Lower leg skin (tissue), 4 donors: ENCODE results near the gene TSPAN31. TPM values are rescaled to one million over a fixed set of nuclear protein-coding genes. Genes with fewer than 3 reads are reported as not detected.

Experiments
- DNase-seq, 2 donors: peaks; one replicate each; pipeline ENCODE4 v3.0.0-alpha.2; 2019; ENCODE audit warnings: low spot score in 2 of 2
- H3K4me3 ChIP-seq: fragments of 200-600 bp; sonication (generic); 2 replicates; pipeline ENCODE4 v1.5.1; 2017; ENCODE audit warnings: mild to moderate bottlenecking, low read depth; ENCODE audit not compliant: poor library complexity, severe bottlenecking
- CTCF ChIP-seq, 3 donors: fragments of 450-650 bp; IDR thresholded peaks; one replicate each; pipeline ENCODE4 v1.5.1; 2016; ENCODE audit warnings: antibody characterized with exemption in 3 of 3, mild to moderate bottlenecking in 3 of 3, moderate library complexity in 2 of 3
- POLR2A ChIP-seq, 2 donors: fragments of 450-650 bp; IDR thresholded peaks; one replicate each; pipeline ENCODE4 v1.6.1; 2016 to 2017; ENCODE audit warnings: antibody characterized with exemption in 2 of 2, mild to moderate bottlenecking in 1 of 2, moderate library complexity in 1 of 2
- WGBS, 2 donors: methylation state at CpG; one replicate each; pipeline ENCODE4 v1.1.5; 2018; 5-methylcytosine and 5-hydroxymethylcytosine counted together
- intact Hi-C: fragments of 100-400 bp; cut with DNase I; formaldehyde crosslinking; loops from one replicate; pipeline ENCODE4 v1.15.0; 2023; ENCODE audit warnings: low total_unique reads
- total RNA-seq, 4 donors: library from RNA; depleted of rRNA; stranded (reverse); fragments of >200 nt; gene quantifications; one replicate each; pipeline ENCODE4 v1.1.0, GENCODE V29; 2016

The TSPAN31 gene
- total RNA-seq, 4 donors from 2014 or later, result 44.9 to 76.4 (median 54.7) TPM

GRCh38 chr12:57732726-57733593 is 11.9 kb upstream of the TSPAN31 start:
- intact Hi-C loops, result no loop called here
- 80 to 84% methylated on average over 11 of the region's 11 CpGs for WGBS, 2 donors
- H3K4me3 ChIP-seq, result no peak overlapping the region
- TF ChIP-seq POLR2A (IDR thresholded peaks at IDR 0.05) (no peak), CTCF (IDR thresholded peaks at IDR 0.05) (no peak)
- DNase-seq, result no peak

- no peak overlapping the region for H3K4me3 ChIP-seq
- no peak for DNase-seq
- intact Hi-C loops, result no loop called here
- 84 to 87% methylated on average over 6 of the region's 6 CpGs for WGBS, 2 donors
- no peak for TF ChIP-seq POLR2A (IDR thresholded peaks at IDR 0.05)
- no peak for TF ChIP-seq CTCF (IDR thresholded peaks at IDR 0.05)
These were observed 10.9 kb upstream of the TSPAN31 start for GRCh38 chr12:57733928-57734327.

DNA sequence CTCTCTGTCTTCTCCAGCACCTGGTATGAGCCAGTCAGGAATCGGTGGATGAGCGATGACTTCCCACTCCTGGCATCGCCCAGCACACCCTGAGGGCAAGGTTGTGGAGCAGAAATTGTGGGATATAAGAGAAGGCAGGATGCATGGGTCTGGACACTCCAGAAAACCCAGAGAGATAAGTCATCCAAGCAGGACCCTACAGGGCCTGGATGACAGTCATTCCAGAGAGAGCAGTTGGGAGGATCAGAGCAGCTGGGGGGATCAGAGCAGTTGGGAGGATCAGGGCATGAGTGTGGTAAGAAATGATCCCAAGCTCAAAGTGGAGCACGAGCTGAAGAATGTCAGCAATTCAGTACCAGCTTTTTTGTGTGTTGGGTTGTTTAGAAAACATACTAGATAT is 10.2 kb upstream of the TSPAN31 start:
- WGBS, 2 donors, result 71 to 74% methylated on average over 4 of the region's 4 CpGs
- intact Hi-C loops, result no loop called here
- no peak overlapping the region for H3K4me3 ChIP-seq
- TF ChIP-seq POLR2A (IDR thresholded peaks at IDR 0.05) (no peak), CTCF (IDR thresholded peaks at IDR 0.05) (no peak)
- DNase-seq, result no peak

- intact Hi-C loops, result no loop called here
- no peak for DNase-seq
- TF ChIP-seq CTCF (IDR thresholded peaks at IDR 0.05), result no peak
- TF ChIP-seq POLR2A (IDR thresholded peaks at IDR 0.05), result no peak
- H3K4me3 ChIP-seq, result no peak overlapping the region
- WGBS, 2 donors, result 31 to 37% methylated on average over 8 of the region's 8 CpGs
These were observed 9.5 kb upstream of the TSPAN31 start for GRCh38 chr12:57735198-57735855.

DNA sequence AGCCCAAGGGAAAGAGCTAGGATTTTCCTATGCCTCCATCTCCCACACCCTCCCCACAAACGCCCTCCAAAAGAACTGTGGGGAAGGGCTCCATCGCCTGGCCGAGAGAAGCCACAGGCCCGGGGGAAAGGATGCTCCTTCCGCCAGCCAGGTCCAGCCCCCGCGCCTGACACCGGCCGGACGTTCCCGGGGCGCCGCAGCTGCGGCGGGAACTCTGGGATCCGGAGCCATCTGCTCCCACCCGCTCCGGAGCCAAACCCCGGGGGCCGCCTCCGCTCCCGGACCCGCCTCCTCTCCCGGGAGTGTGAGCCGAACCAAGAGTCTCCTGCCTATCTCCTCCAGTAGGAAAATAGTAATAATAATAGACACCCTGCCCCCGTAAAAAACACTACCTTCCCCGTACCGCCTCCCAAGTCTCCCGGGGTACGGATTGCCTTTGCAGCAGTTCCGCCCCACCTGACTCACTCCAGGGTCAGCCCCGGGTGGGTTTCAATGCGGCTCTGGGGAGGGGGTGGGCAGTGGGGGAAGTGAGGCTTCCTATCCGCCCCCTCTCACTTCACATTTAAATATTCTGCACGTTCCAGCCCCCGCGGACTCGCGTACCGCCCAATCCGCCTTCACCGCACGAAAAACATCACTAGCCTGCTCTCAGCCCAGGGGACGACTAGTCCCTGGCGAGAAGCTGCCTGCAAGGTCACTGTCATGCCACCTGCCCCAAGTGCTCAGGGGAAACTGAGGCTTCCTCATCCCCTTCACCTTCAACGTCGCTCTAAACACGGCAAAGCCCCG is 8.7 kb upstream of the TSPAN31 start:
- no peak for DNase-seq
- intact Hi-C loops, result no loop called here
- H3K4me3 ChIP-seq, result no peak overlapping the region

More for the DNA sequence above, 8.7 kb upstream of the TSPAN31 start:
- 15 to 23% methylated on average over 45 to 46 of the region's 49 CpGs for WGBS, 2 donors
- TF ChIP-seq POLR2A (IDR thresholded peaks at IDR 0.05) (no peak), CTCF (IDR thresholded peaks at IDR 0.05) (no peak)
